ENCODE measurements around the gene GPR149. TPM values are rescaled to one million over a fixed set of nuclear protein-coding genes. Genes with fewer than 3 reads are reported as not detected.

GPR149 gene
- total RNA-seq, 2 donors from 2014 or later, result not detected

DNA sequence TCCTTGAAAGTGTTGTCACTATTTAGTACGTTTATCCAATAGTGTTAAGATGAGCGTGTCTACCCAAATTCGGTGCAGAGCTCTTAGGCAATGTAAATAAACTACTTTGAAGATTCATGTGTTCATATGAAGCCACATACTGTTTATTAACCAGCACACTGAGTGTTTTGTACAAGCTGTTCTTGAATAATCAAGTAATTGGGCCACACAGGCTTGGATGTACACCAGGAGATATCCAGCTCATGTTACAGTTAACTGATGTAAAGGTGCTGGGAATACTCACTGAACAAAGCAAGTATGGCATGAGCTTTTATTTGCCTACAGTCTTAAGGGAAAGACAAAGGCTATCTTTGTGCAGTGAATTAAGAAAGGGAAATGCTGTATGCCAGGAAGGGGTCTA lies 105.1 kb downstream of the GPR149 start:
- no peak for DNase-seq
- peaks cover 34% of the 10 kb centered on the region for H3K4me1 ChIP-seq
- peak; percentile 22 for ATAC-seq
- intact Hi-C loops (cut with DNase I), result no loop called here
- 51 to 69% methylated on average over 3 of the region's 3 CpGs for WGBS, 2 donors
- TF ChIP-seq POLR2A (IDR thresholded peaks at IDR 0.05) (no peak), CTCF (IDR thresholded peaks at IDR 0.05) (no peak)
- H3K36me3 ChIP-seq (replicated peaks in 1 of 2; ENCODE audit: insufficient read depth in 1 of 2, low read depth in 2 of 2), result no peaks in the 10 kb centered on the region
- no peaks in the 10 kb centered on the region for H3K9me3 ChIP-seq
- H3K27me3 ChIP-seq, result no peaks in the 10 kb centered on the region
- H3K27ac ChIP-seq, result peak overlapping the region; percentile 66 to 93 (median 80)
- no peak overlapping the region for H3K4me3 ChIP-seq

GRCh38 chr3:154323891-154324738 lies 105.9 kb downstream of the GPR149 start, which contains the start of gene DHX36:
DHX36 (minus strand) TSS chr3:154324487; CDS start chr3:154324416, 71 bp downstream.
- H3K27me3 ChIP-seq, result no peaks in the 10 kb centered on the region
- H3K9me3 ChIP-seq, result no peaks in the 10 kb centered on the region
- peaks cover 34% of the 10 kb centered on the region for H3K4me1 ChIP-seq
- no peaks in the 10 kb centered on the region for H3K36me3 ChIP-seq (replicated peaks in 1 of 2; ENCODE audit: insufficient read depth in 1 of 2, low read depth in 2 of 2)
- ATAC-seq (peak; percentile 96), DNase-seq (peak; percentile 86 to 91 (median 88))
- H3K27ac ChIP-seq, result peak within 1 kb of the TSS; percentile 66 to 93 (median 80)
- intact Hi-C loops (cut with DNase I), result no loop called here
- H3K4me3 ChIP-seq, result peak within 1 kb of the TSS; percentile 52 to 92
- WGBS, 2 donors, result 0% methylated on average over 38 to 45 of the region's 45 CpGs
- peak in 1 of 7 experiments; percentile 9 for TF ChIP-seq CTCF (IDR thresholded peaks at IDR 0.05)
- TF ChIP-seq POLR2A (IDR thresholded peaks at IDR 0.05), result peak; percentile 24 to 81 (median 79)

DNA sequence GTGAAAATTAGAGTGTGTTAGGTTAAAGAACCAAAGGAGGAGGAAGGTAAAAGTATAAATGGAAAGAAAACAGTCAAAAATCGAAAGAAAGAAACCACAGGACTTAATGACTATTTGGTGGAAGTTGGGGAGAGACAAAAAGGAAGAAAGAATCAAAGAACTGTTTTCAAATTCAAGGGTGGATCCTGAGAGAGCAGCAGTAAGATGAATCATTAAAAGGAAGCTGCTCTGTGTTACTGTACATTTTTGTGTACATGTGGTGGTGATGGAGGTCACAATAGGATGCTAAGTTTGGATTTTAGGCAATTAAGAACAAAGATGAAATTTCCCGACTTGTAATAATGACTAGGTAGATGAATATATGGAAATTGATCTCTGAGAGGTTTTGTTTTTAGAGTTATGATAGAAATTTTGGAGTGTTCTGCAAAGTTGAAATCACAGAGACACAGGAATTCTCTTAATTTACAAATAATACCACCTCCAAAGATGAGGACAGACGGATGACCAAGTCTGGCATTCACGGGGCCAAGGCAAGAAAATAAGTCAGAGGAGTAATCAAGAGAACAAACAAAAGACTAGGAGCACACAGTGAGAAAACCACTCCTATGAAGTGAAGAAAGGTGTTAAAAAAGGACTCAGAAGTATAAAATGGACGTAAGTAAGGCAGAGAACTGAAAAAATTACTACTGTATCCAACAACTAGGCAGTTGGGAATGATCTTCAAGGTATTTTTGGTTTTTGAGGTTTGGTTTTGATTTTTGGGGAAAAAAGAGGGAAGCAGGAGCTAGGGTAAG lies 112.8 kb downstream of the GPR149 start:
- Histone ChIP-seq H3K4me1 (peaks cover 27% of the 10 kb centered on the region), H3K27ac (no peak overlapping the region), H3K27me3 (no peaks in the 10 kb centered on the region), H3K4me3 (no peak overlapping the region), H3K9me3 (no peaks in the 10 kb centered on the region), H3K36me3 (replicated peaks in 1 of 2; ENCODE audit: insufficient read depth in 1 of 2, low read depth in 2 of 2) (peaks cover 0 to 8% of the 10 kb centered on the region in 2 donors)
- no peak for TF ChIP-seq CTCF (IDR thresholded peaks at IDR 0.05)
- TF ChIP-seq POLR2A (IDR thresholded peaks at IDR 0.05), result no peak
- DNase-seq, result no peak
- no peak for ATAC-seq
- intact Hi-C loops (cut with DNase I), result no loop called here
- 77% methylated on average over 5 of the region's 5 CpGs for WGBS, 2 donors

- no peaks in the 10 kb centered on the region for H3K27me3 ChIP-seq
- no peak overlapping the region for H3K4me3 ChIP-seq
- DNase-seq (no peak), ATAC-seq (no peak)
- peaks cover 10% of the 10 kb centered on the region for H3K4me1 ChIP-seq
- 88 to 100% methylated on average over 1 of the region's 1 CpG for WGBS, 2 donors
- peaks cover 0 to 12% of the 10 kb centered on the region in 2 donors for H3K36me3 ChIP-seq (replicated peaks in 1 of 2; ENCODE audit: insufficient read depth in 1 of 2, low read depth in 2 of 2)
- TF ChIP-seq POLR2A (IDR thresholded peaks at IDR 0.05) (no peak), CTCF (IDR thresholded peaks at IDR 0.05) (no peak)
- no peaks in the 10 kb centered on the region for H3K9me3 ChIP-seq
- H3K27ac ChIP-seq, result no peak overlapping the region
- intact Hi-C loops (cut with DNase I), result no loop called here
Measured at GRCh38 chr3:154314152-154314551, 115.8 kb downstream of the GPR149 start.

All from body of pancreas (tissue), 4 donors.